ENCODE measurements around the gene RASSF1. TPM values are rescaled to one million over a fixed set of nuclear protein-coding genes. Genes with fewer than 3 reads are reported as not detected.

Gene RASSF1
- total and polyA plus RNA-seq, 10 of the 15 experiments (the other 5 are each of a cell fraction or from before 2014, with no cell fraction given), result 4.4 to 59.6 (median 37.2) TPM

DNA sequence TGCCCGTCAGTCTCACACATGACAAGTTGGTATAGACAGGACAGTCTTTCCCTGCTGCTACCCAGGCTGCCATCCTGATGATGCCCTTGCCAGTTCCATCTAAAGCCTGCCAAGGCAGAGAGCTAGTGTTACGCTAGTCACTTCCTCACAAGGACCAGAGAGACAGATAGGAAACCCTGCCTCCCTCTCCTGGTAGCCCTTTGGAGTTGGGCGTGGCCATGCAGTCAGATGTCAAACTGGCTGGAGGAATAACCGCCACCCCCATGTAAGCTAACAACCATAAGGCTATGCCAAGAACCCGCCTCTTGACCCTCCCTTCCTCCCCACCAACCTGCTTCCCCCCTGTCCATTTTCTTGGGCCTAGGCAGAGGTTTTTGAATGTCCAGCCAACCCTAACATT lies 15.9 kb upstream of the RASSF1 start (continued):
- no peak for TF ChIP-seq SRF (IDR thresholded peaks at IDR 0.05; ENCODE audit: low read depth in 2 of 2, low read length in 2 of 2)
- TF ChIP-seq, protein P1, sequence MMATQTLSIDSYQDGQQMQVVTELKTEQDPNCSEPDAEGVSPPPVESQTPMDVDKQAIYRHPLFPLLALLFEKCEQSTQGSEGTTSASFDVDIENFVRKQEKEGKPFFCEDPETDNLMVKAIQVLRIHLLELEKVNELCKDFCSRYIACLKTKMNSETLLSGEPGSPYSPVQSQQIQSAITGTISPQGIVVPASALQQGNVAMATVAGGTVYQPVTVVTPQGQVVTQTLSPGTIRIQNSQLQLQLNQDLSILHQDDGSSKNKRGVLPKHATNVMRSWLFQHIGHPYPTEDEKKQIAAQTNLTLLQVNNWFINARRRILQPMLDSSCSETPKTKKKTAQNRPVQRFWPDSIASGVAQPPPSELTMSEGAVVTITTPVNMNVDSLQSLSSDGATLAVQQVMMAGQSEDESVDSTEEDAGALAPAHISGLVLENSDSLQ (IDR thresholded peaks at IDR 0.05), result no peak
- no peak for TF ChIP-seq RBBP5 (conservative IDR thresholded peaks at IDR 0.05)

DNA sequence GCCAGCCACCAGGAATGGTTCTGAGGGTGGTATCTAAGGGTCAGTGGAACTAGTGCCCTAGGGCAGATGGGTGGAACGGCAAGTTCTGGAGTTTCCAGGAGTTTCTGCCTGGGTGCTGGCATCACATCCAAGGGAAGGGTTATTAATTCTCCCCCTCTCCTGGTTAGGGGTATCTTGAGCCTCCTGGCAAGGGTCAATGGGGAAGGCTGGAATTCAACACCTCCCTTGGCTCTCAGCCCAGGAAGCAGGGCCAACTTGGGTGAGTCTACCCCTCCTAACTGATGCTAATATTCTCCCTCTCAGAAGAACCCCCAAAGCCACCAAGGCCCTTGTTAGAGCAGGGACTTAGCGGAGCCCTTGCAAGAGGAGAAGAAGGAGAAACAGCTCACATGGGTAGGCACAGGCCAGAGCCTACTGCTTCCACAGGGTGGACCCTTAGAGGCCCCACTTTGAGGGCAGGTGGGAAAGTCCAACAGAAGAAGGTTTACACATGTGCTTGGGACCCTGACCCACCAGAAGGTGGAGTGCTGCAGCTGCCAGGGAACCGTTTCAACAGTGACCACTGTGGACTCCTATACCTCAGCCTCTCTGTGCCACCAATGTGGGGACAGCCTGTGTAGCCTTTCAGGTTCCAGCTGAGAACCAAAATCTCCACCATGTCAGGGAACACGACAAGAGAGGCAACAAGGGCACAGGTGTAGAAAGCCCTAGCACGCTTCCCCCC lies 15.4 kb upstream of the RASSF1 start:
- H3K9me3 ChIP-seq (replicated peaks; ENCODE audit: control insufficient read depth, insufficient read depth, low read length), result no peaks in the 10 kb centered on the region
- POLR2A ChIA-PET, result interaction anchor here (2.5 kb wide), 1 partner anchor 19 kb away, joined by 8 read pairs; no protein-coding TSS in a partner anchor
- no peak overlapping the region; the same call in 1 of the 2 replicates for H3K4me3 ChIP-seq
- no peak overlapping the region for H3K27ac ChIP-seq (ENCODE audit: control insufficient read depth, insufficient read depth)
- peaks cover 41% of the 10 kb centered on the region for H3K79me2 ChIP-seq (ENCODE audit: control insufficient read depth, insufficient read depth, low read length)
- 81% methylated on average over 5 of the region's 5 CpGs for WGBS (ENCODE audit: insufficient coverage, insufficient replicate concordance, low lambda C conversion rate, missing lambda C conversion rate)
- H3K36me3 ChIP-seq (ENCODE audit: control insufficient read depth in 2 of 2, insufficient read depth in 2 of 2, low read length in 1 of 2), result peaks cover 8 to 26% of the 10 kb centered on the region in 2 experiments; a peak in 2 of 4 replicates
- ATAC-seq (no peak), FAIRE-seq (no peak), DNase-seq (ENCODE audit: low read depth, low spot score) (no peak)
- H3K9ac ChIP-seq (ENCODE audit: control insufficient read depth, insufficient read depth, low read length), result peak overlapping the region; percentile 44; the same call in 1 of the 2 replicates
- H3K4me1 ChIP-seq (ENCODE audit: control insufficient read depth, insufficient read depth, low read length), result peaks cover 23% of the 10 kb centered on the region
- RAD21 ChIA-PET (ENCODE audit: unreplicated experiment), result interaction anchor here (1.9 kb wide), 1 partner anchor 19 kb away, joined by 6 read pairs; no protein-coding TSS in a partner anchor
- no TSS peak for BruUV-seq (replicated peaks)
- in situ Hi-C loops (cut with MboI), result loop anchor here (10.0 kb wide), 1 partner anchor 1029 kb away; the partner anchor contains the start of gene MANF
- CTCF ChIA-PET, result interaction anchor here (0.5 to 2.9 kb wide), 3 partner anchors 8 to 1109 kb away, joined by 3 to 22 read pairs (median 4); partner anchors contain the start of gene HEMK1
- TF ChIP-seq PAX8 (IDR thresholded peaks at IDR 0.05) (no peak), POU2F2 (IDR thresholded peaks at IDR 0.05; ENCODE audit: borderline replicate concordance, low read depth, low read length) (no peak), RAD51 (IDR thresholded peaks at IDR 0.05) (no peak), KDM1A (IDR thresholded peaks at IDR 0.05; ENCODE audit: borderline replicate concordance) (no peak), ZBED1 (IDR thresholded peaks at IDR 0.05; ENCODE audit: borderline replicate concordance) (no peak), HCFC1 (IDR thresholded peaks at IDR 0.05; ENCODE audit: low read length) (no peak)
- TF ChIP-seq, protein P2, sequence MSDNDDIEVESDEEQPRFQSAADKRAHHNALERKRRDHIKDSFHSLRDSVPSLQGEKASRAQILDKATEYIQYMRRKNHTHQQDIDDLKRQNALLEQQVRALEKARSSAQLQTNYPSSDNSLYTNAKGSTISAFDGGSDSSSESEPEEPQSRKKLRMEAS (IDR thresholded peaks at IDR 0.05; ENCODE audit: low read depth, low read length), result no peak
- no peak overlapping the region for H2AFZ ChIP-seq (ENCODE audit: control insufficient read depth, low read depth, low read length)
- no peaks in the 10 kb centered on the region for H3K27me3 ChIP-seq (replicated peaks in 1 of 2; ENCODE audit: control insufficient read depth in 2 of 2, insufficient read depth in 2 of 2, low read length in 1 of 2)
- SMC1A ChIA-PET (ENCODE audit: uncharacterized antibody, unreplicated experiment), result interaction anchor here (1.7 kb wide), 1 partner anchor 8 kb away, joined by 8 read pairs; no protein-coding TSS in a partner anchor
- peak overlapping the region; percentile 97 for H3K4me2 ChIP-seq (ENCODE audit: control insufficient read depth, insufficient read depth)
- intact Hi-C loops (cut with micrococcal nuclease; ENCODE audit: unreplicated experiment), result no loop called here
- peaks cover 2% of the 10 kb centered on the region; the same call in 1 of the 2 replicates for H4K20me1 ChIP-seq (ENCODE audit: control insufficient read depth, insufficient read depth)

Data from GM12878 (cell line).